HCT116 (cell line): ENCODE data around the gene FIBCD1.

Experiments used
- POLR2A ChIP-seq: IDR thresholded peaks from 2 replicates; pipeline ENCODE4 v1.7.0; 2011; ENCODE audit warnings: borderline replicate concordance; ENCODE audit not compliant: insufficient read depth, insufficient read length; ENCODE audit errors: extremely low read depth
- SP1 ChIP-seq: IDR thresholded peaks from 2 replicates; pipeline ENCODE4 v1.6.1; 2012; ENCODE audit warnings: low read depth
- TF ChIP-seq, protein P1 (sequence below), 3 experiments: fragments of 200-600 bp in 1 of 3; sonication (generic) in 1 of 3; IDR thresholded peaks in 2 of 3; conservative IDR thresholded peaks in 1 of 3; 2 replicates each; pipeline ENCODE4 v1.5.1; 2012 to 2017; ENCODE audit warnings: low read depth in 2 of 3, low read length in 2 of 3, antibody characterized with exemption in 1 of 3, borderline replicate concordance in 1 of 3, control low read depth in 1 of 3, mild to moderate bottlenecking in 1 of 3, mixed read lengths in 1 of 3, mixed run types in 1 of 3, moderate library complexity in 1 of 3; ENCODE audit not compliant: insufficient read depth in 1 of 3

DNA sequence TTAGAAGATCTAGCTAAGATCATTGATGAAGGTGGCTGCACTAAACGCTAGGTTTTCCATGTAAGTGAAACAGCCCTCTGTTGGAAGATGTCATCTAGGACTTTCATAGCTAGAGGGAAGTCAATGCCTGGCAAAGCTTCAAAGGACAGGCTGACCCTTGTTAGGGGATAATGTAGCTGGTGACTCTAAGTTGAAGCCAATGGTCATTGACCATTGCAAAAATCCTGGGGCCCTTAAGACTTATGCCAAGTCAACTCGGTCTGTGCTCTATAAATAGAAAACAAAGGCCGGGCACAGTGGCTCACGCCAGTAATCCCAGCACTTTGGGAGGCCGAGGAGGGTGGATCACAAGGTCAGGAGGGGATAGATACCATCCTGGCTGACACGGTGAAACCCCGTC lies 26.6 kb upstream of the FIBCD1 start:
- TF ChIP-seq, protein P1, sequence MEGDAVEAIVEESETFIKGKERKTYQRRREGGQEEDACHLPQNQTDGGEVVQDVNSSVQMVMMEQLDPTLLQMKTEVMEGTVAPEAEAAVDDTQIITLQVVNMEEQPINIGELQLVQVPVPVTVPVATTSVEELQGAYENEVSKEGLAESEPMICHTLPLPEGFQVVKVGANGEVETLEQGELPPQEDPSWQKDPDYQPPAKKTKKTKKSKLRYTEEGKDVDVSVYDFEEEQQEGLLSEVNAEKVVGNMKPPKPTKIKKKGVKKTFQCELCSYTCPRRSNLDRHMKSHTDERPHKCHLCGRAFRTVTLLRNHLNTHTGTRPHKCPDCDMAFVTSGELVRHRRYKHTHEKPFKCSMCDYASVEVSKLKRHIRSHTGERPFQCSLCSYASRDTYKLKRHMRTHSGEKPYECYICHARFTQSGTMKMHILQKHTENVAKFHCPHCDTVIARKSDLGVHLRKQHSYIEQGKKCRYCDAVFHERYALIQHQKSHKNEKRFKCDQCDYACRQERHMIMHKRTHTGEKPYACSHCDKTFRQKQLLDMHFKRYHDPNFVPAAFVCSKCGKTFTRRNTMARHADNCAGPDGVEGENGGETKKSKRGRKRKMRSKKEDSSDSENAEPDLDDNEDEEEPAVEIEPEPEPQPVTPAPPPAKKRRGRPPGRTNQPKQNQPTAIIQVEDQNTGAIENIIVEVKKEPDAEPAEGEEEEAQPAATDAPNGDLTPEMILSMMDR (IDR thresholded peaks at IDR 0.05 in 2 of 3, conservative IDR thresholded peaks at IDR 0.05 in 1 of 3; ENCODE audit: borderline replicate concordance in 1 of 3, insufficient read depth in 1 of 3, low read depth in 2 of 3, low read length in 2 of 3) = no peak
- TF ChIP-seq POLR2A (no peak), SP1 (no peak)
